ENCODE data around the gene LDLRAD4. TPM values are rescaled to one million over a fixed set of nuclear protein-coding genes. Genes with fewer than 3 reads are reported as not detected.
"Not testable (repeated sequence)": the region's sequence is repeated elsewhere in the genome, so short reads cannot be mapped to it uniquely, and the experiment has no call there.

Gene LDLRAD4
- total RNA-seq, 6 donors from 2014 or later: 19.5 to 26.6 (median 24.4) TPM

- peak overlapping the region in 1 of 4 donors; percentile 49 for H3K27ac ChIP-seq
- no peak overlapping the region for H3K4me3 ChIP-seq
- peaks cover 0 to 14% (median 6%) of the 10 kb centered on the region in 4 donors for H3K4me1 ChIP-seq
- ATAC-seq (ENCODE audit: low FRiP score in 2 of 2): peak in 1 of 2 donors; percentile 18
- H3K9me3 ChIP-seq: no peaks in the 10 kb centered on the region
- H3K36me3 ChIP-seq: no peaks in the 10 kb centered on the region
- TF ChIP-seq POLR2AphosphoS5 (IDR thresholded peaks at IDR 0.05) (no peak), EP300 (IDR thresholded peaks at IDR 0.05) (no peak), CTCF (IDR thresholded peaks at IDR 0.05) (no peak), POLR2A (IDR thresholded peaks at IDR 0.05) (no peak)
- DNase-seq: no peak
- H3K27me3 ChIP-seq: no peaks in the 10 kb centered on the region
- WGBS, 2 donors: 67 to 73% methylated on average over 17 of the region's 17 CpGs
These were observed 253.5 kb downstream of the LDLRAD4 start for GRCh38 chr18:13471971-13472628.

- Histone ChIP-seq H3K27ac (no peak overlapping the region), H3K9me3 (no peaks in the 10 kb centered on the region), H3K4me1 (peaks cover 0 to 14% (median 6%) of the 10 kb centered on the region in 4 donors), H3K36me3 (no peaks in the 10 kb centered on the region), H3K27me3 (no peaks in the 10 kb centered on the region), H3K4me3 (no peak overlapping the region)
- DNase-seq (no peak), ATAC-seq (ENCODE audit: low FRiP score in 2 of 2) (no peak)
- TF ChIP-seq EP300 (IDR thresholded peaks at IDR 0.05) (no peak), CTCF (IDR thresholded peaks at IDR 0.05) (no peak), POLR2A (IDR thresholded peaks at IDR 0.05) (no peak), POLR2AphosphoS5 (IDR thresholded peaks at IDR 0.05) (no peak)
- 98 to 99% methylated on average over 6 of the region's 6 CpGs for WGBS, 2 donors
These were observed 255.2 kb downstream of the LDLRAD4 start for GRCh38 chr18:13473751-13474150.

GRCh38 chr18:13474336-13474735 lies 255.8 kb downstream of the LDLRAD4 start:
- H3K27me3 ChIP-seq: no peaks in the 10 kb centered on the region
- no peak overlapping the region for H3K4me3 ChIP-seq
- no peak overlapping the region for H3K27ac ChIP-seq
- TF ChIP-seq EP300 (IDR thresholded peaks at IDR 0.05) (no peak), POLR2A (IDR thresholded peaks at IDR 0.05) (no peak), CTCF (IDR thresholded peaks at IDR 0.05) (no peak)
- no peaks in the 10 kb centered on the region for H3K9me3 ChIP-seq
- DNase-seq: no peak
- no peaks in the 10 kb centered on the region for H3K36me3 ChIP-seq
- ATAC-seq (ENCODE audit: low FRiP score in 2 of 2): no peak
- WGBS, 2 donors: 100% methylated on average over 2 to 3 of the region's 3 CpGs
- peaks cover 0 to 14% (median 6%) of the 10 kb centered on the region in 4 donors for H3K4me1 ChIP-seq

GRCh38 chr18:13474907-13475545 lies 256.5 kb downstream of the LDLRAD4 start:
- 87 to 92% methylated on average over 6 of the region's 6 CpGs for WGBS, 2 donors
- no peak for ATAC-seq (ENCODE audit: low FRiP score in 2 of 2)
- TF ChIP-seq POLR2AphosphoS5 (IDR thresholded peaks at IDR 0.05) (no peak), CTCF (IDR thresholded peaks at IDR 0.05) (no peak), EP300 (IDR thresholded peaks at IDR 0.05) (no peak), POLR2A (IDR thresholded peaks at IDR 0.05) (no peak)

GRCh38 chr18:13476312-13476711 lies 257.8 kb downstream of the LDLRAD4 start:
- WGBS, 2 donors: 84 to 98% methylated on average over 4 of the region's 4 CpGs

More at GRCh38 chr18:13474907-13475545, 256.5 kb downstream of the LDLRAD4 start:
- no peak for DNase-seq
- Histone ChIP-seq H3K27me3 (no peaks in the 10 kb centered on the region), H3K4me3 (no peak overlapping the region), H3K9me3 (no peaks in the 10 kb centered on the region), H3K4me1 (peaks cover 0 to 13% (median 6%) of the 10 kb centered on the region in 4 donors), H3K27ac (no peak overlapping the region), H3K36me3 (no peaks in the 10 kb centered on the region)

More at GRCh38 chr18:13476312-13476711, 257.8 kb downstream of the LDLRAD4 start:
- peaks cover 0 to 12% (median 4%) of the 10 kb centered on the region in 4 donors for H3K4me1 ChIP-seq
- not testable (repeated sequence) for H3K4me3 ChIP-seq; H3K27me3 ChIP-seq; H3K36me3 ChIP-seq; ATAC-seq (ENCODE audit: low FRiP score in 2 of 2); H3K9me3 ChIP-seq; H3K27ac ChIP-seq; DNase-seq

Measured in upper lobe of left lung (tissue), 6 donors.